Neural cell (in vitro differentiated cells): Measurements from ENCODE around the gene NOP9. TPM values are rescaled to one million over a fixed set of nuclear protein-coding genes. Genes with fewer than 3 reads are reported as not detected.

ENCODE experiments used
- H2AFZ ChIP-seq: fragments of 200-600, 300-800 bp; sonication (generic), shearing (Covaris generic); 2 replicates; pipeline ENCODE4 v1.6.0; 2014; ENCODE audit warnings: low read depth, mild to moderate bottlenecking, antibody characterized with exemption, low read length, moderate library complexity
- H3F3A ChIP-seq: fragments of 200-600 bp; shearing (Covaris generic); 2 replicates; pipeline ENCODE4 v1.6.1; 2016; ENCODE audit warnings: mild to moderate bottlenecking, moderate library complexity, mixed read lengths, antibody characterized with exemption, low read length; ENCODE audit not compliant: insufficient read depth, poor library complexity, severe bottlenecking
- H3K27ac ChIP-seq: fragments of 200-600, 300-800 bp; sonication (generic), shearing (Covaris generic); 2 replicates; pipeline ENCODE4 v1.5.1; 2014; ENCODE audit warnings: mild to moderate bottlenecking, low read length, moderate library complexity
- H3K27me3 ChIP-seq: fragments of 300-800, 200-600 bp; sonication (generic), shearing (Covaris generic); 2 replicates; pipeline ENCODE4 v1.6.0; 2014; ENCODE audit warnings: mild to moderate bottlenecking, low read depth, low read length, moderate library complexity; ENCODE audit not compliant: insufficient read depth
- H3K36me3 ChIP-seq: fragments of 300-800, 200-600 bp; sonication (generic), shearing (Covaris generic); 2 replicates; pipeline ENCODE4 v1.5.1; 2014; ENCODE audit warnings: mild to moderate bottlenecking, antibody characterized with exemption, low read length, moderate library complexity; ENCODE audit not compliant: insufficient read depth
- H3K4me2 ChIP-seq: fragments of 300-800, 200-600 bp; sonication (generic), shearing (Covaris generic); 2 replicates; pipeline ENCODE4 v1.6.0; 2014; ENCODE audit warnings: mild to moderate bottlenecking, low read length
- H3K4me3 ChIP-seq: fragments of 300-800, 200-600 bp; sonication (generic), shearing (Covaris generic); 2 replicates; pipeline ENCODE4 v1.5.1; 2014; ENCODE audit warnings: mild to moderate bottlenecking, low read length, moderate library complexity
- H3K79me2 ChIP-seq: fragments of 200-600 bp; shearing (Covaris generic); replicated peaks from 2 replicates; pipeline ENCODE4 v1.6.0; 2014; ENCODE audit warnings: mild to moderate bottlenecking, low read length, moderate library complexity; ENCODE audit not compliant: insufficient read depth
- H3K9ac ChIP-seq: fragments of 300-800, 200-600 bp; sonication (generic), shearing (Covaris generic); 2 replicates; pipeline ENCODE4 v1.6.1; 2016; ENCODE audit warnings: mild to moderate bottlenecking, low read length, mixed read lengths
- H3K9me2 ChIP-seq: fragments of 200-600 bp; shearing (Covaris generic); 2 replicates; pipeline ENCODE4 v1.6.1; 2016; ENCODE audit warnings: mild to moderate bottlenecking, low read length, mixed read lengths; ENCODE audit not compliant: insufficient read depth
- H3K9me3 ChIP-seq: fragments of 200-600, 300-800 bp; sonication (generic), shearing (Covaris generic); 2 replicates; pipeline ENCODE4 v1.6.1; 2016; ENCODE audit warnings: mild to moderate bottlenecking, mixed run types, low read length, moderate library complexity, mixed read lengths
- H4K20me1 ChIP-seq: fragments of 200-600 bp; shearing (Covaris generic); 2 replicates; pipeline ENCODE4 v1.6.1; 2016; ENCODE audit warnings: mild to moderate bottlenecking, mixed run types; ENCODE audit not compliant: insufficient read depth
- EP300 ChIP-seq: fragments of 450-650 bp; conservative IDR thresholded peaks from 2 replicates; pipeline ENCODE4 v1.6.1; 2014; ENCODE audit warnings: antibody characterized with exemption, mild to moderate bottlenecking, moderate library complexity; ENCODE audit not compliant: poor library complexity, severe bottlenecking
- EZH2 ChIP-seq: fragments of 200-600, 300-800 bp; shearing (Covaris generic), sonication (generic); IDR thresholded peaks from 2 replicates; pipeline ENCODE4 v1.6.1; 2014; ENCODE audit warnings: antibody characterized with exemption, low read length, borderline replicate concordance, mild to moderate bottlenecking; ENCODE audit not compliant: insufficient read depth, poor library complexity, severe bottlenecking
- MXI1 ChIP-seq: fragments of 450-650 bp; conservative IDR thresholded peaks from 2 replicates; pipeline ENCODE4 v1.6.1; 2014; ENCODE audit warnings: antibody characterized with exemption, mild to moderate bottlenecking; ENCODE audit not compliant: poor library complexity, severe bottlenecking
- POLR2AphosphoS5 ChIP-seq: IDR thresholded peaks from 2 replicates; pipeline ENCODE4 v1.6.1; 2012
- RAD21 ChIP-seq: fragments of 450-650 bp; conservative IDR thresholded peaks from 2 replicates; pipeline ENCODE4 v1.6.1; 2014; ENCODE audit warnings: antibody characterized with exemption, mild to moderate bottlenecking, moderate library complexity
- SMC3 ChIP-seq: fragments of 450-650 bp; conservative IDR thresholded peaks from 2 replicates; pipeline ENCODE4 v1.6.1; 2014; ENCODE audit warnings: antibody characterized with exemption, mild to moderate bottlenecking, moderate library complexity; ENCODE audit not compliant: poor library complexity
- TAF1 ChIP-seq: IDR thresholded peaks from 2 replicates; pipeline ENCODE4 v1.6.1; 2012; ENCODE audit warnings: low read depth
- polyA plus RNA-seq: library from polyadenylated mRNA; depleted of rRNA; stranded (reverse); fragments of >200 nt; gene quantifications from 2 replicates; pipeline ENCODE4 v1.2.3, GENCODE V29; 2014
- TF ChIP-seq, protein P1 (sequence below): fragments of 450-650 bp; IDR thresholded peaks from 2 replicates; pipeline ENCODE4 v1.5.1; 2014; ENCODE audit warnings: antibody characterized with exemption, mild to moderate bottlenecking, moderate library complexity; ENCODE audit not compliant: poor library complexity, severe bottlenecking
- TF ChIP-seq, protein P2 (sequence below): IDR thresholded peaks from 2 replicates; pipeline ENCODE4 v1.6.1; 2012; ENCODE audit warnings: borderline replicate concordance

Gene NOP9
- polyA plus RNA-seq, 1 donor from 2014 or later, result 13.0 TPM

DNA sequence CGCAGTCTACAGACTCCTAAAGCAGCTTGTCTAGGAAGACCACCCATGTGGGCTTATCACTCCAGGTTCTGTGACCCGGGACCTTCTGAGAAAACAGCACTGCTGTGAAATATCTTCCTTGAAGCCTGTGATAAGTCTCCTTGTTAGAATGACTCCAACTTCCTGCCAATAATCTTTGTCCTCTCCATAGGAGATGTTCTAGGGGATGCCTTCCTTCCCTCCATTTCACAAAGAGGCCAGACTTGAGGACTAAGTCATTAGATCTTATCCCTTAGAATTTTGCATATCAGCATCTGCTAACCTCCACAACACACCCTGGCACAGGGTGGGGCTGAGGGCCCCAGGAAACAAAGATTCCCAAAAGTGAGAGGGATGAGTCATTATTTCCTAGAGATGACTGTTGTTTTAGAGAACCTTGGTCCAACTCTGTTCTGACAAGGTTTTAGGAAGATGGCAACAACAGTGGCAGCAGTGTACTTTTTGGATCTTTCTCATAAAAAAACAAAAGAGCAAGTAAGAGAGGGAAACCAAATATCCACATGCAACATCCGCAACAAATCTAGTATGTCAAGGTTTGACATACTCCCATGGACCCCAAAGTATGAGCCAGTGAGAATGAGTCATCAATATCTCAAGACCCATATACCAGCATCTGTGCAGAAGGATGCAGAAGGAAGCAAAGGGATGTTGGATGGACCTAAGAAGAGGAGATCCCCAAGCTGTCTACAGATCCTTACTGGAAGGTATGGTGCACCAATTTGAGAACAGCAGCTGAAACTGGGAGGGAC lies 17.7 kb downstream of the NOP9 start:
- Histone ChIP-seq H3F3A (no peaks in the 10 kb centered on the region), H3K9ac (no peak overlapping the region), H3K36me3 (no peaks in the 10 kb centered on the region), H3K4me2 (no peak overlapping the region), H3K27ac (no peak overlapping the region), H2AFZ (no peak overlapping the region), H3K9me2 (no peaks in the 10 kb centered on the region), H4K20me1 (no peaks in the 10 kb centered on the region), H3K27me3 (peaks cover 8% of the 10 kb centered on the region), H3K4me3 (no peak overlapping the region), H3K79me2 (no peaks in the 10 kb centered on the region), H3K9me3 (no peaks in the 10 kb centered on the region)
- TF ChIP-seq SMC3 (no peak), EP300 (no peak), MXI1 (no peak), RAD21 (no peak), POLR2AphosphoS5 (no peak), TAF1 (no peak), EZH2 (no peak)
- TF ChIP-seq, protein P1, sequence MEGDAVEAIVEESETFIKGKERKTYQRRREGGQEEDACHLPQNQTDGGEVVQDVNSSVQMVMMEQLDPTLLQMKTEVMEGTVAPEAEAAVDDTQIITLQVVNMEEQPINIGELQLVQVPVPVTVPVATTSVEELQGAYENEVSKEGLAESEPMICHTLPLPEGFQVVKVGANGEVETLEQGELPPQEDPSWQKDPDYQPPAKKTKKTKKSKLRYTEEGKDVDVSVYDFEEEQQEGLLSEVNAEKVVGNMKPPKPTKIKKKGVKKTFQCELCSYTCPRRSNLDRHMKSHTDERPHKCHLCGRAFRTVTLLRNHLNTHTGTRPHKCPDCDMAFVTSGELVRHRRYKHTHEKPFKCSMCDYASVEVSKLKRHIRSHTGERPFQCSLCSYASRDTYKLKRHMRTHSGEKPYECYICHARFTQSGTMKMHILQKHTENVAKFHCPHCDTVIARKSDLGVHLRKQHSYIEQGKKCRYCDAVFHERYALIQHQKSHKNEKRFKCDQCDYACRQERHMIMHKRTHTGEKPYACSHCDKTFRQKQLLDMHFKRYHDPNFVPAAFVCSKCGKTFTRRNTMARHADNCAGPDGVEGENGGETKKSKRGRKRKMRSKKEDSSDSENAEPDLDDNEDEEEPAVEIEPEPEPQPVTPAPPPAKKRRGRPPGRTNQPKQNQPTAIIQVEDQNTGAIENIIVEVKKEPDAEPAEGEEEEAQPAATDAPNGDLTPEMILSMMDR, result no peak
- TF ChIP-seq, protein P2, sequence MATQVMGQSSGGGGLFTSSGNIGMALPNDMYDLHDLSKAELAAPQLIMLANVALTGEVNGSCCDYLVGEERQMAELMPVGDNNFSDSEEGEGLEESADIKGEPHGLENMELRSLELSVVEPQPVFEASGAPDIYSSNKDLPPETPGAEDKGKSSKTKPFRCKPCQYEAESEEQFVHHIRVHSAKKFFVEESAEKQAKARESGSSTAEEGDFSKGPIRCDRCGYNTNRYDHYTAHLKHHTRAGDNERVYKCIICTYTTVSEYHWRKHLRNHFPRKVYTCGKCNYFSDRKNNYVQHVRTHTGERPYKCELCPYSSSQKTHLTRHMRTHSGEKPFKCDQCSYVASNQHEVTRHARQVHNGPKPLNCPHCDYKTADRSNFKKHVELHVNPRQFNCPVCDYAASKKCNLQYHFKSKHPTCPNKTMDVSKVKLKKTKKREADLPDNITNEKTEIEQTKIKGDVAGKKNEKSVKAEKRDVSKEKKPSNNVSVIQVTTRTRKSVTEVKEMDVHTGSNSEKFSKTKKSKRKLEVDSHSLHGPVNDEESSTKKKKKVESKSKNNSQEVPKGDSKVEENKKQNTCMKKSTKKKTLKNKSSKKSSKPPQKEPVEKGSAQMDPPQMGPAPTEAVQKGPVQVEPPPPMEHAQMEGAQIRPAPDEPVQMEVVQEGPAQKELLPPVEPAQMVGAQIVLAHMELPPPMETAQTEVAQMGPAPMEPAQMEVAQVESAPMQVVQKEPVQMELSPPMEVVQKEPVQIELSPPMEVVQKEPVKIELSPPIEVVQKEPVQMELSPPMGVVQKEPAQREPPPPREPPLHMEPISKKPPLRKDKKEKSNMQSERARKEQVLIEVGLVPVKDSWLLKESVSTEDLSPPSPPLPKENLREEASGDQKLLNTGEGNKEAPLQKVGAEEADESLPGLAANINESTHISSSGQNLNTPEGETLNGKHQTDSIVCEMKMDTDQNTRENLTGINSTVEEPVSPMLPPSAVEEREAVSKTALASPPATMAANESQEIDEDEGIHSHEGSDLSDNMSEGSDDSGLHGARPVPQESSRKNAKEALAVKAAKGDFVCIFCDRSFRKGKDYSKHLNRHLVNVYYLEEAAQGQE, result no peak

DNA sequence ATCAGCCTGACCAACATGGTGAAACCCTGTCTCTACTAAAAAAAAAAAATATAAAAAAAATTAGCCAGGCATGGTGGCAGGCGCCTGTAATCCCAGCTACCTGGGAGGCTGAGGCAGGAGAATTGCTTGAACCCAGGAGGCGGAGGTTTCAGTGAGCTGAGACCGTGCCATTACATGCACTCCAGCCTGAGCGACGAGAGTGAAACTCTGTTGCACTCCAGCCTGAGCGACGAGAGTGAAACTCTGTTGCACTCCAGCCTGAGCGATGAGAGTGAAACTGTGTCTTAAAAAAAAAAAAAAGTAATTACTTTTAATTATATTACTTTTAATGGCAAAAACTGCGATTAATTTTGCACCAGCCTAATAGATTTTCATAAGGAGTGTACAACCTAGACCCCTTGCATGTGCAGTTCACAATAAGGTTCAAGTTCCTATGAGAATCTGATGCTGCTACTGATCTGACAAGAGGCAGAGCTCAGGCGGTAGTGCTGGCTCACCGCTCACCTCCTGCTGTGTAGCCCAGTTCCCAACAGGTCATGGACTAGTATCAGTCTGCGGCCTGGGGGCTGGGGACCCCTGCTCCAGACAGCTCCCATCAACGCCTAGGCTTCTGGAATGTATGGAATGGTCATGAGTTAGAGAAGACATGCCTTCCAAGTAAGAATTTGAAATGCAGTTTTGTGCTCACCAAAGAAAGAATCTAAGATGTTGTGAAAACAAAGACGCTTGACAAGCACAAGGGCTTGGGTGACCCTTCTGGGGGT lies 21.7 kb downstream of the NOP9 start:
- no peaks in the 10 kb centered on the region for H3K9me2 ChIP-seq
- no peak overlapping the region for H3K4me3 ChIP-seq
- no peak for TF ChIP-seq MXI1
- TF ChIP-seq EZH2, result no peak
- TF ChIP-seq, protein P1, result no peak
- TF ChIP-seq SMC3, result no peak
- TF ChIP-seq, protein P2, result no peak
- TF ChIP-seq POLR2AphosphoS5, result no peak
- no peak for TF ChIP-seq EP300
- no peak for TF ChIP-seq RAD21
- TF ChIP-seq TAF1, result no peak
- no peaks in the 10 kb centered on the region for H3K79me2 ChIP-seq
- no peak overlapping the region for H3K9ac ChIP-seq
- no peak overlapping the region for H3K4me2 ChIP-seq
- no peaks in the 10 kb centered on the region for H3K36me3 ChIP-seq
- H4K20me1 ChIP-seq, result no peaks in the 10 kb centered on the region
- H2AFZ ChIP-seq, result no peak overlapping the region
- no peaks in the 10 kb centered on the region for H3F3A ChIP-seq
- H3K9me3 ChIP-seq, result no peaks in the 10 kb centered on the region
- no peak overlapping the region for H3K27ac ChIP-seq
- peaks cover 8% of the 10 kb centered on the region for H3K27me3 ChIP-seq
